Common myeloid progenitor, CD34-positive (primary cell): ENCODE results near the gene LUC7L.

Experiments
- CTCF ChIA-PET: fragments of 350-600 bp; sonication (Branson Sonifier 250); formaldehyde crosslinking; loops from one replicate; lab custom pipeline; 2021; ENCODE audit warnings: antibody characterized with exemption; lab: Charles Lee
- POLR2A ChIA-PET: fragments of 350-600 bp; sonication (Branson Sonifier 250); formaldehyde crosslinking; loops from one replicate; lab custom pipeline; 2021; ENCODE audit warnings: antibody characterized with exemption; lab: Charles Lee
- DNase-seq, 3 donors: peaks; one replicate each; pipeline versions ENCODE4 v3.0.0 to v3.0.0-alpha.2; 2013
- H3K27ac ChIP-seq, 2 experiments: 1 replicate in 1 of 2; 2 replicates in 1 of 2; pipeline ENCODE4 v1.7.0; 2013; ENCODE audit warnings: inconsistent platforms in 2 of 2, low read length in 2 of 2, mild to moderate bottlenecking in 2 of 2, low read depth in 1 of 2, moderate library complexity in 1 of 2; ENCODE audit not compliant: severe bottlenecking in 2 of 2, insufficient read depth in 1 of 2, poor library complexity in 1 of 2
- H3K27me3 ChIP-seq, 5 experiments: replicated peaks in 2 of 5; 1 replicate in 3 of 5; 2 replicates in 2 of 5; pipeline versions ENCODE4 v1.6.1 to v1.7.0; 2013; ENCODE audit warnings: low read length in 4 of 5, mild to moderate bottlenecking in 2 of 5, moderate library complexity in 2 of 5, inconsistent platforms in 1 of 5; ENCODE audit not compliant: insufficient read depth in 5 of 5, control insufficient read depth in 4 of 5
- H3K36me3 ChIP-seq, 4 experiments: 1 replicate in 2 of 4; 2 replicates in 2 of 4; pipeline versions ENCODE4 v1.6.1 to v1.7.0; 2013; ENCODE audit warnings: low read length in 3 of 4, control low read depth in 1 of 4, mild to moderate bottlenecking in 1 of 4; ENCODE audit not compliant: control insufficient read depth in 4 of 4, insufficient read depth in 4 of 4
- H3K4me1 ChIP-seq, 4 experiments: 1 replicate in 3 of 4; 2 replicates in 1 of 4; pipeline versions ENCODE4 v1.6.1 to v1.7.1; 2013; ENCODE audit warnings: low read length in 3 of 4, mild to moderate bottlenecking in 3 of 4, control low read depth in 1 of 4, inconsistent platforms in 1 of 4, moderate library complexity in 1 of 4; ENCODE audit not compliant: control insufficient read depth in 4 of 4, insufficient read depth in 4 of 4; ENCODE audit errors: control extremely low read depth in 1 of 4
- H3K4me3 ChIP-seq, 7 experiments: 1 replicate in 4 of 7; 2 replicates in 3 of 7; pipeline versions ENCODE4 v1.5.1 to v1.7.0; 2013; ENCODE audit warnings: mild to moderate bottlenecking in 7 of 7, low read length in 6 of 7, moderate library complexity in 6 of 7, inconsistent platforms in 2 of 7, low read depth in 2 of 7, control low read depth in 1 of 7; ENCODE audit not compliant: insufficient read depth in 4 of 7, control insufficient read depth in 1 of 7; ENCODE audit errors: extremely low read depth in 1 of 7
- H3K9me3 ChIP-seq, 5 experiments: 1 replicate in 4 of 5; 2 replicates in 1 of 5; pipeline versions ENCODE4 v1.6.1 to v1.7.1; 2013; ENCODE audit warnings: low read length in 4 of 5, mild to moderate bottlenecking in 2 of 5, inconsistent platforms in 1 of 5, low read depth in 1 of 5, moderate library complexity in 1 of 5; ENCODE audit not compliant: control insufficient read depth in 4 of 5, insufficient read depth in 2 of 5; ENCODE audit errors: control extremely low read depth in 1 of 5
- WGBS: methylation state at CpG from one replicate; pipeline ENCODE4 v1.1.5; 2013; ENCODE audit not compliant: insufficient coverage; 5-methylcytosine and 5-hydroxymethylcytosine counted together

Gene LUC7L

DNA sequence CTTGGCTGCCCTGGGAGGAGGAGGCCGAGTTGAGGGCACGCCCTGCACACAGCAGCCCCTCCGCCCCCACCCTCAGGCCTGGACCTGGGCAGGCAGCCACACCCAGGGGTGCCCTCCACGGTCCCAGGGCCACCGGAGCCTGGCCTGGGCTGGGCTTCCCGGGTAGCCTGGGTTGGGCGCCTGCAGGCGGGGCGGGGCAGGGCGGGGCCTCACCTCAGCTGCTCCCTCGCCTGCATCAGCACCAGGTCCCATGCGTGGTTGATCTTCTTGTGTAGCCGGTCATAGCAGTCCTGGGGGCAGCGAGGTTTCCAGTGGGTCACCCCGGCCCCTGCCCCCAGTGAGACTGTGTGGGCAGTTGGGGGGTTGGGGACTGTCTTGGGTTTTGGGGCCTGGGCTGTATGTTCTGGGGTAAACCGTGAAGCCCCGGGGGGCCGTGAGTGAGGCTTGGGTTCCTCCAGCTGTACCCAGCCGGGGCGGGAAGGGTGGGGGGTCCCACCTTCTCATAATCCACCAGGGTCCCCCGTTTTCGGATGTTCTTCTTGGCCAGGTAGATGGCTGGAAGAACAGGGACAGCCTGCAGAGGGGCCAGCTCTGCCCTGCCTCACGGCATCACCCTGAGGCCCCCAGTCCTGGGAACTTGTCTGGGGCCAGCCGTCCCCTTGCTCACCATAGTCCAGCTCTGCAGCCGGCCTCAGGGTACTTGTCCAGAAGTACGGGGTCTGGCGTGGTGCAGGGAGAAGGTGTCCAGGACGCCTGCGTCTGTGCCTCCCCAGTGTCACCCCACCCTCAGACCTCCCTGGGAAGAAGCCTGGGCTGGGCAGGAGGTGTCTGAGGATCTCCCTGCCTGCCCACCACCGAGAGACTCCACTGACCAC, 44.5 kb upstream of the LUC7L start:
- 94% methylated on average over 15 of the region's 30 CpGs for WGBS
- POLR2A ChIA-PET, result no interaction called here
- Histone ChIP-seq H3K36me3 (no peaks in the 10 kb centered on the region), H3K4me1 (peaks cover 0 to 14% (median 7%) of the 10 kb centered on the region in 4 experiments), H3K27me3 (peaks cover 0 to 27% (median 7%) of the 10 kb centered on the region in 5 experiments), H3K4me3 (no peak overlapping the region), H3K27ac (no peak overlapping the region), H3K9me3 (no peaks in the 10 kb centered on the region)
- no peak for DNase-seq
- CTCF ChIA-PET, result no interaction called here

GRCh38 chr16:272633-273546, 43.6 kb upstream of the LUC7L start:
- Histone ChIP-seq H3K36me3 (no peaks in the 10 kb centered on the region), H3K9me3 (no peaks in the 10 kb centered on the region), H3K27ac (no peak overlapping the region), H3K27me3 (peaks cover 0 to 27% (median 7%) of the 10 kb centered on the region in 5 experiments), H3K4me3 (no peak overlapping the region), H3K4me1 (peaks cover 0 to 9% (median 6%) of the 10 kb centered on the region in 4 experiments)
- CTCF ChIA-PET, result no interaction called here
- 96% methylated on average over 34 of the region's 36 CpGs for WGBS
- POLR2A ChIA-PET, result no interaction called here
- DNase-seq, result no peak

- Histone ChIP-seq H3K4me3 (no peak overlapping the region), H3K9me3 (no peaks in the 10 kb centered on the region), H3K27ac (no peak overlapping the region), H3K27me3 (peaks cover 0 to 16% (median 5%) of the 10 kb centered on the region in 5 experiments), H3K36me3 (peaks cover 0 to 4% (median 2%) of the 10 kb centered on the region in 4 experiments), H3K4me1 (peaks cover 0 to 7% (median 6%) of the 10 kb centered on the region in 4 experiments)
- no peak for DNase-seq
- ChIA-PET CTCF (interaction anchor here (1.1 kb wide), 2 partner anchors 14 to 19 kb away, joined by 3 read pairs; no protein-coding TSS in a partner anchor), POLR2A (no interaction called here)
- 95% methylated on average over 27 of the region's 34 CpGs for WGBS
These were observed 41.4 kb upstream of the LUC7L start for GRCh38 chr16:270381-271255.

DNA sequence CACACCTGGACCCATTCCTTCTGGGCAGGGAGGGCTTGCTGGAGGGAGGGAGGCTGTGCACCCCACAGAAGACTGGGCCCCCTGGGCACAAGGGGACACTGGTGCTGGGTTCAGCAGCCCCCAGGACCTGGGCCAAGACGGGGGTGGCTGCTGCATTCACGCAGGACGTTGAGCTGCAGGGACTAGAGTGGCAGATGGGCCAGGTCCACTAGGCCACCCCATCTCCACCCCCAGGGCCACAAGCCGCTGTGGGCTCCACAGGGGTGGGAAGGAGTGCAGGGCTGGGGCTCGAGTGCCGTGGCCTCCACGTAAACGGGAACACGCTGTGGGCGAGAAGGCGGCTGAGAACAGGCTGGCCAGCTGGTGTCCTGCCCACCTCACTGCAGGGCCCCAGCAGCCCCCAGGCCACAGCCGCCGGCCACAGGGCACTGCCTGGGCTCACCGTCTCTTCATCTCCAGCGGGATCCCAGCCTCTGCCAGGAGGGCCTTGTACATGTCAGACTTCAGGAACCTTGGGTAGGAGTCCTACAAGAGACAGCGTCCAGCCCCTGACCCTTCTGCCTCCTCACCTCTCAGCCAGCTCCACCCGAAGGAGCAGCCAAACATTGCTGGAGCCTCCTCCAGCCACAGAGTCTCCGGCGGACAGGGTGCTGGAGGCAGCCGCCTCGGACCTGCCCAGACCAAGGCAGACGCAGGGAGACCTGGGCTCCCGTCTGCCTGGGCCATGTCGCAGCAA, 40.0 kb upstream of the LUC7L start:
- CTCF ChIA-PET, result no interaction called here
- no peak overlapping the region for H3K4me3 ChIP-seq
- H3K36me3 ChIP-seq, result peaks cover 0 to 14% (median 9%) of the 10 kb centered on the region in 4 experiments
- H3K27ac ChIP-seq, result no peak overlapping the region
- WGBS, result 96% methylated on average over 22 of the region's 24 CpGs
- no peaks in the 10 kb centered on the region for H3K4me1 ChIP-seq
- POLR2A ChIA-PET, result no interaction called here
- peaks cover 0 to 6% (median 0%) of the 10 kb centered on the region in 5 experiments for H3K27me3 ChIP-seq
- DNase-seq, result no peak
- no peaks in the 10 kb centered on the region for H3K9me3 ChIP-seq

DNA sequence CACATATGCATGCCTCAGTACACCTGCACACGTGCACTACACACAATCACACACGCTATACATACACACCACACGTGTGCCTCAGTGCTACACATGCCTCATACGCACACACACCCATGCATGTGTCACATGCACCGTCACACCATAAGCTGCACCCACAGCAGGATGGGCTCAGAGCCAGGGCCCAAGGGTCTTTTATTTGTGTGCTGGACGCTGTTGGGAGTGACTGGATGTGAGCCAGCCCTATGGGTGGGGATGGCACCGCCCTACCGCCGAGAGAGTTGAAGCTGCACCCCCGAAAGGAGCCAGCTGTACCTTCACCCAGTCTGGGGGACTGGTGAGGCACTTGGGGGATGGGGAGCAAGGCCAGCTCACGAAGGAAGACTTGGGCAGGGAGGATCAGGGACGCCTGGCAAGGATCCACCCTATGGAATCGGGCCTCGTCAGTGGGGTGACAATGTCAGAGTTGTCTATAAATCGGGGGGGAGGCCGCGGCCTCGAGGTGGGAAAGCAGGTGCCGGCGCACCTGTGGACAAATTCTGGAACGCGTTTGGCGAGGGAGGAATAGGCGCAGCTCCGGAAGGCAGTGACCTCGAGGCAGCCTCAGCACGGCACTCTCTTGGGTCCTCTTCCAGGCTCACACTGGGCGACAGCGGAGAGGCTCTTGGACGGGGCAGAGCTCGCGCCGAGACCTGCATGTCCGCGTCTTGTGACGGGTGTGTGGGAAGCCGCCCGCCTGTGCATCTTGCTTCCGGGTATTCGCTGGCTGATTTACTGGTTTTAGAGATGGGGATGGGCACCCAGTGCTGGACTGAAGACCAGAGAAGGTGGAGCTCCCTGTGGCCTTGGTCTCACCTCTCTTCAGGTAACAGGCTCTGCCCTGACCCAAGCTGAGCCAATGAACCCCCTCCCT, 39.1 kb upstream of the LUC7L start:
- peaks cover 0 to 22% (median 13%) of the 10 kb centered on the region in 4 experiments for H3K36me3 ChIP-seq
- ChIA-PET CTCF (no interaction called here), POLR2A (no interaction called here)
- no peaks in the 10 kb centered on the region for H3K27me3 ChIP-seq
- no peaks in the 10 kb centered on the region for H3K4me1 ChIP-seq
- DNase-seq, result no peak
- no peak overlapping the region for H3K4me3 ChIP-seq
- H3K9me3 ChIP-seq, result no peaks in the 10 kb centered on the region
- no peak overlapping the region for H3K27ac ChIP-seq
- 88% methylated on average over 33 of the region's 40 CpGs for whole genome bisulfite sequencing
